Measurements from ENCODE around the gene PON1. TPM values are rescaled to one million over a fixed set of nuclear protein-coding genes. Genes with fewer than 3 reads are reported as not detected.

Gene PON1
- total RNA-seq, 1 experiment from 2014 or later: not detected

DNA sequence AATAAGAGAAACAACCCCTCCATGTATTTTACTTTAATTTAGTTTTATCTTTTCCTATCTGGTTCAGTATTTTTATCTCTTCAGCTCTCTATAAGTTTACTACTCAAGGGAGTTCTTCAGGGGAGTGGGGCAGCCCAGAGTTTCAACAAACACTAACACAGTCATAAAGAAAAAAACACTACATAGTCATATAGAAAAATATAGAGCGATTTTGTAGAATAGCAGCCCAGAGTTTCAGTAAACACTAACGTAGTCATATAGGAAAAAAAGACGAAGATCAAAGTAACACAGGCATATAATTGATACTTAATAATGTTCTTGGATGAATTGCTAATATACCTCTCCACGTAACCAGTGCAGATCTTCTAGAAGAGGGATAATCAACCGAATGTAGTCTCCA, 54.7 kb downstream of the PON1 start:
- DNase-seq (ENCODE audit: low read depth): no peak
- in situ Hi-C loops (cut with HindIII; ENCODE audit: low pct_unique_long_range_greater_than_20kb, low sequenced_read_pairs): no loop called here

- no peak for DNase-seq (ENCODE audit: low read depth)
- in situ Hi-C loops (cut with HindIII; ENCODE audit: low pct_unique_long_range_greater_than_20kb, low sequenced_read_pairs): no loop called here
Measured at GRCh38 chr7:95267754-95268153, 56.6 kb downstream of the PON1 start.

GRCh38 chr7:95265634-95266033, 58.7 kb downstream of the PON1 start:
- in situ Hi-C loops (cut with HindIII; ENCODE audit: low pct_unique_long_range_greater_than_20kb, low sequenced_read_pairs): no loop called here
- no peak for DNase-seq (ENCODE audit: low read depth)

DNA sequence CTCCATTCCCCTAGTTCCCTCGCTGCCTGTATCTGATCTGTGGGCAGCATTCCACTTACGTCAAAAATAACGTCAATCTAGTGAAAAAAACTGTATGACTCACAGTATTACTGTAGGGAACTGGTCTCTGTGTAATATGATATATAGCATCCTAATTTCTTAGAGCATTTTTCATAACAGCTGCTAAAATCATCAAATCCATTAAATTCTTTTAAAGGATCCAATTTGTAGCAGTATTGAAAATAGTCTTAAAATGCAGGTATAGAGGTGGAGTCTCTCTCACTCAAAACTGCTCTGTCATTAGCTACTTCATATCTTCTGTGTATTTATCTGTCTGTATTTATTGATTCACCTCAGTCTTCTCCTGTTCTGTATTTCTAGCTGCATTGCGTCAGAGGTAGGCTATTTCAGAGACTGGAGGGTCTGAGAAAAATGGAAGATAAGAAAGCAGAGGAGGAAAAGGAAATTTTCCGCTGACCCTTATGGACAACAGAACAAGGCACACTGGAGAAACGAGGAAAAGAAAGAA, 59.9 kb downstream of the PON1 start:
- in situ Hi-C loops (cut with HindIII; ENCODE audit: low pct_unique_long_range_greater_than_20kb, low sequenced_read_pairs): no loop called here
- no peak for DNase-seq (ENCODE audit: low read depth)

GRCh38 chr7:95263785-95264362, 60.5 kb downstream of the PON1 start:
- in situ Hi-C loops (cut with HindIII; ENCODE audit: low pct_unique_long_range_greater_than_20kb, low sequenced_read_pairs): no loop called here
- DNase-seq (ENCODE audit: low read depth): no peak

GRCh38 chr7:95262875-95263274, 61.5 kb downstream of the PON1 start:
- in situ Hi-C loops (cut with HindIII; ENCODE audit: low pct_unique_long_range_greater_than_20kb, low sequenced_read_pairs): no loop called here
- no peak for DNase-seq (ENCODE audit: low read depth)

- in situ Hi-C loops (cut with HindIII; ENCODE audit: low pct_unique_long_range_greater_than_20kb, low sequenced_read_pairs): no loop called here
- no peak for DNase-seq (ENCODE audit: low read depth)
Measured at GRCh38 chr7:95261895-95262415, 62.4 kb downstream of the PON1 start.

- no peak for DNase-seq (ENCODE audit: low read depth)
- in situ Hi-C loops (cut with HindIII; ENCODE audit: low pct_unique_long_range_greater_than_20kb, low sequenced_read_pairs): no loop called here
Measured at GRCh38 chr7:95255691-95256090, 68.6 kb downstream of the PON1 start.

DNA sequence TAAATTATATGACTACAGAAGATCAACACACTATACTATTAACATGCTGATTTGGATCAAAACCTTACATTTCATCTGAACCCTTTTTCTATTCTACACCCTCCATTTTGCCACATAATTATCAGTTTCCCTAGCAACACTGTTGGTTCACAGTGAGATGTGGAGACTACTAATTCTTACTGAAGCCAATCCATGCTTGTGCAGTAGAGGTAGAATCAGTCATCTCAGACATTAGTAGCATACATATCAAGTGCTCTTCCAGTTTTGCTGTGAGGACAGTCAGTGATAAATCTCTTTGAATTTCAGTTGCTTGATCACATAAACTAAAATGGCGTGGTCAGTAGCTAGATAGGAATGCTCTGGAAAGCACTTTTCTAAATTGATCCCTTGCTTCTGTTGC, 70.3 kb downstream of the PON1 start:
- in situ Hi-C loops (cut with HindIII; ENCODE audit: low pct_unique_long_range_greater_than_20kb, low sequenced_read_pairs): no loop called here
- DNase-seq (ENCODE audit: low read depth): no peak

DNA sequence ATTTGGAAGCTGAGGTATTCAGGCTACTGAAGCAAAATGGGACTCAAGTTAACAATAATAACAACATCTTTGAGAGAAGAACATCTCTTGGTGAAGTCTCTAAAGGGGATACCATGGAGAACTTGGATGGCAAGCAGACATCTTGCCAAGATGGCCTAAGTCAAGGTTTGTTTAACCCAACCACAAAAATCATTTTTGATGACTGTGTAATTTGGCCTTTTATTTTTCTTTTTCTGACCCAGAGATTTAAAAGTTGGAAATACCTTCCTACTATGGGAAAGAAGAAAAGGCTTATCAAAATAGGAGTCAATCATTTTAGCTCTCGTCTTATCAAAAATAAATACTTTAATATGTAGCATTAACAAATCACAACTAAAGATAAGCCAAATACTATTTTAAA, 72.4 kb downstream of the PON1 start:
- in situ Hi-C loops (cut with HindIII; ENCODE audit: low pct_unique_long_range_greater_than_20kb, low sequenced_read_pairs): no loop called here
- DNase-seq (ENCODE audit: low read depth): no peak

DNA sequence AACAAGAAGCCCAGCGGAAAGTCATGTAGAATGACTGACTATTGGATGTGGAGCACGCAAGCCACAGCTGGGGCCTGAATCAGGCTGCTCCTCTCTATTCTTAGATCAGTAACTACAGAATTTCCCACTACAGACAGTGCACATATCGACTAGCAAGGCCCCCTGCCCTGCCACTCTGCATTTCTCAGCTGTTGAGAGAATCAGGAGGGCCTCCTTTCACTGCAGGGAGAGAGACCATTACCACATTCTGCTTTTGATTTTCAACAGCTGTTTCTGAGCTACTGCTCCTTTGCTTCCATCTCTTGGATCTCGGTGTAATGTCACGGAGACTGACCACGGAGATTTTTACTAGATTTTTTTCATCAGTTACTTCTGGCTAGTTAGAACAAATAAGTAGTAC, 73.8 kb downstream of the PON1 start:
- in situ Hi-C loops (cut with HindIII; ENCODE audit: low pct_unique_long_range_greater_than_20kb, low sequenced_read_pairs): no loop called here
- no peak for DNase-seq (ENCODE audit: low read depth)

Other genes with a start within 250 kb of the PON1 start
- gene PON3, start 71.8 kb upstream of the PON1 start, total RNA-seq (2014; rRNA removed; shearing (Covaris generic); ENCODE audit: low replicate concordance): not detected in 2 replicates
- 105 and 118 TPM in 2 replicates for gene PON2, start 110.5 kb upstream of the PON1 start, total RNA-seq (2014; rRNA removed; shearing (Covaris generic); ENCODE audit: low replicate concordance)
- not detected in 2 replicates for gene ASB4, start 161.4 kb upstream of the PON1 start, total RNA-seq (2014; rRNA removed; shearing (Covaris generic); ENCODE audit: low replicate concordance)

Measured in Caki2 (cell line).